Measurements from ENCODE around the gene MYO18B. TPM values are rescaled to one million over a fixed set of nuclear protein-coding genes. Genes with fewer than 3 reads are reported as not detected.

Gene MYO18B
- polyA plus RNA-seq, 1 donor (not counting 4 experiments of a cell fraction or from before 2014, with no cell fraction given): not detected

DNA sequence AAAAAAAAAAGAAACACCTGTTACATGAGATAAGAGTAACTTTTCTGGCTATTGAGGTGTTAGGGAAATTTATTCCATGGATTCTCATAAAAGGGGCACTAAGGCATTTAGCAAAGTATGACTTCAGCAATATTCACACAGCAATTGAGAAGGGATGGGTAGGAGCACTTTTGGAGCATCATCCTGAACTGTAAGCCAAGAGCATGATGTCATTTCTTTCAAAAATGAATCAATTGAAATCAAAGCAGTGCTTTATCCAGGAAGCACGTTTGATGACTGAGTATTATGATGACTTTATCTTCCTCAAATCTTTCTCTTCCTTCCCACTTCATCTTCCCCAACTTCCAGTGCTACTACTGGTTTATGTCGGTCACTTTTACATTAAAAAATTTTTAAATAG, 140.4 kb downstream of the MYO18B start:
- no peaks in the 10 kb centered on the region for H4K20me1 ChIP-seq (ENCODE audit: control insufficient read depth, extremely low read depth, insufficient read depth, low read length)
- no peak overlapping the region for H3K4me2 ChIP-seq (ENCODE audit: control insufficient read depth, extremely low read depth, insufficient read depth, low read depth, low read length)
- H3K79me2 ChIP-seq (ENCODE audit: control insufficient read depth, insufficient read depth, low read length): no peaks in the 10 kb centered on the region
- FAIRE-seq (no peak), DNase-seq (ENCODE audit: low read depth, low spot score) (no peak)
- no peaks in the 10 kb centered on the region for H3K9me1 ChIP-seq (ENCODE audit: control insufficient read depth, extremely low read depth, insufficient read depth, low read length)
- H3K27me3 ChIP-seq (ENCODE audit: control insufficient read depth, extremely low read depth, insufficient read depth, low read length): no peaks in the 10 kb centered on the region
- dilution Hi-C loops (cut with MboI; ENCODE audit: extremely low pct_ligation_motif_present, low sequenced_read_pairs): no loop called here
- H2AFZ ChIP-seq (ENCODE audit: control insufficient read depth, low read length): no peak overlapping the region
- TF ChIP-seq, protein P1, sequence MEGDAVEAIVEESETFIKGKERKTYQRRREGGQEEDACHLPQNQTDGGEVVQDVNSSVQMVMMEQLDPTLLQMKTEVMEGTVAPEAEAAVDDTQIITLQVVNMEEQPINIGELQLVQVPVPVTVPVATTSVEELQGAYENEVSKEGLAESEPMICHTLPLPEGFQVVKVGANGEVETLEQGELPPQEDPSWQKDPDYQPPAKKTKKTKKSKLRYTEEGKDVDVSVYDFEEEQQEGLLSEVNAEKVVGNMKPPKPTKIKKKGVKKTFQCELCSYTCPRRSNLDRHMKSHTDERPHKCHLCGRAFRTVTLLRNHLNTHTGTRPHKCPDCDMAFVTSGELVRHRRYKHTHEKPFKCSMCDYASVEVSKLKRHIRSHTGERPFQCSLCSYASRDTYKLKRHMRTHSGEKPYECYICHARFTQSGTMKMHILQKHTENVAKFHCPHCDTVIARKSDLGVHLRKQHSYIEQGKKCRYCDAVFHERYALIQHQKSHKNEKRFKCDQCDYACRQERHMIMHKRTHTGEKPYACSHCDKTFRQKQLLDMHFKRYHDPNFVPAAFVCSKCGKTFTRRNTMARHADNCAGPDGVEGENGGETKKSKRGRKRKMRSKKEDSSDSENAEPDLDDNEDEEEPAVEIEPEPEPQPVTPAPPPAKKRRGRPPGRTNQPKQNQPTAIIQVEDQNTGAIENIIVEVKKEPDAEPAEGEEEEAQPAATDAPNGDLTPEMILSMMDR (optimal IDR thresholded peaks at IDR 0.05 in 1 of 3, IDR thresholded peaks at IDR 0.05 in 1 of 3, conservative IDR thresholded peaks at IDR 0.05 in 1 of 3; ENCODE audit: extremely low read depth in 1 of 3, insufficient read depth in 2 of 3, low read length in 3 of 3): no peak
- no peak for TF ChIP-seq EZH2 (IDR thresholded peaks at IDR 0.05; ENCODE audit: low read length)
- no peaks in the 10 kb centered on the region for H3K9me3 ChIP-seq (ENCODE audit: control insufficient read depth, low read depth, low read length)
- H3K4me1 ChIP-seq (ENCODE audit: control insufficient read depth, extremely low read depth, insufficient read depth, low read length): no peaks in the 10 kb centered on the region
- no peak overlapping the region for H3K4me3 ChIP-seq (ENCODE audit: control insufficient read depth in 2 of 3, extremely low read depth in 1 of 3, insufficient read depth in 2 of 3, low read depth in 1 of 3, low read length in 3 of 3)
- no peak overlapping the region for H3K9ac ChIP-seq (ENCODE audit: control insufficient read depth, extremely low read depth, insufficient read depth, low read length)
- no peaks in the 10 kb centered on the region for H3K36me3 ChIP-seq (ENCODE audit: control insufficient read depth in 2 of 2, extremely low read depth in 1 of 2, insufficient read depth in 2 of 2, low read length in 2 of 2)
- no peak overlapping the region for H3K27ac ChIP-seq (ENCODE audit: control insufficient read depth, insufficient read depth, low read length)

DNA sequence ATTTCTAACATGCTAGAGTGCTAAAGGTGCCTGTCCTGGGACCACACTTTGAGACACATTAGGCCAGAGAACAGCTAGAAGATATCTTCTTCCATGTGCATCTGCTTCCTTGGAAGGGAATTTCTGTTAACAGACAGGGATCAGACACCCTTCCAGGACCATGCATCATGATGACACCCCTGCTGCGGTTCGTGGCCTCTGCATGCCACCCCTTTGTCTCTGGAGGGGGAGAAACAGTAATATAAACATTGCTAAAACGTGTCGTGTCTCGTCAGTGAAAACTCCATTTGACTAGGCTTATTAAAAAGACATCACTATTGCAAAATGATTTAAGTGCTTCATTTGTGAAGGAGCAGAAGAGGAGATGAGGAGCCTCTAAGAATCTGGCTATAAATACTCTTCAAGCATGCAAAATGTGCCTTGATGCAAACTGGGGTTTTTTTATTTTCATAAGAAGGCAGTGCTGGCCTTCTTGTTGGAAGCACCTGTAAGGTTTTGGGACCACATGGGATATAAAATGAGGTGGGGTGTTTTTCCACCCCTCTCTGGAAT, 141.6 kb downstream of the MYO18B start:
- no peak overlapping the region for H3K4me2 ChIP-seq (ENCODE audit: control insufficient read depth, extremely low read depth, insufficient read depth, low read depth, low read length)
- no peaks in the 10 kb centered on the region for H3K36me3 ChIP-seq (ENCODE audit: control insufficient read depth in 2 of 2, extremely low read depth in 1 of 2, insufficient read depth in 2 of 2, low read length in 2 of 2)
- H3K27me3 ChIP-seq (ENCODE audit: control insufficient read depth, extremely low read depth, insufficient read depth, low read length): no peaks in the 10 kb centered on the region
- no peaks in the 10 kb centered on the region for H3K9me3 ChIP-seq (ENCODE audit: control insufficient read depth, low read depth, low read length)
- H3K27ac ChIP-seq (ENCODE audit: control insufficient read depth, insufficient read depth, low read length): no peak overlapping the region
- FAIRE-seq (no peak), DNase-seq (ENCODE audit: low read depth, low spot score) (no peak)
- dilution Hi-C loops (cut with MboI; ENCODE audit: extremely low pct_ligation_motif_present, low sequenced_read_pairs): no loop called here
- no peak overlapping the region for H3K4me3 ChIP-seq (ENCODE audit: control insufficient read depth in 2 of 3, extremely low read depth in 1 of 3, insufficient read depth in 2 of 3, low read depth in 1 of 3, low read length in 3 of 3)
- no peak overlapping the region for H3K9ac ChIP-seq (ENCODE audit: control insufficient read depth, extremely low read depth, insufficient read depth, low read length)
- no peak overlapping the region for H2AFZ ChIP-seq (ENCODE audit: control insufficient read depth, low read length)
- no peaks in the 10 kb centered on the region for H3K9me1 ChIP-seq (ENCODE audit: control insufficient read depth, extremely low read depth, insufficient read depth, low read length)
- no peaks in the 10 kb centered on the region for H3K79me2 ChIP-seq (ENCODE audit: control insufficient read depth, insufficient read depth, low read length)
- no peaks in the 10 kb centered on the region for H3K4me1 ChIP-seq (ENCODE audit: control insufficient read depth, extremely low read depth, insufficient read depth, low read length)
- no peak for TF ChIP-seq EZH2 (IDR thresholded peaks at IDR 0.05; ENCODE audit: low read length)
- TF ChIP-seq, protein P1 (optimal IDR thresholded peaks at IDR 0.05 in 1 of 3, IDR thresholded peaks at IDR 0.05 in 1 of 3, conservative IDR thresholded peaks at IDR 0.05 in 1 of 3; ENCODE audit: extremely low read depth in 1 of 3, insufficient read depth in 2 of 3, low read length in 3 of 3): no peak
- no peaks in the 10 kb centered on the region for H4K20me1 ChIP-seq (ENCODE audit: control insufficient read depth, extremely low read depth, insufficient read depth, low read length)

All from keratinocyte (primary cell).